ENCODE data around the gene C12orf54.
"Not testable (repeated sequence)": the region's sequence is repeated elsewhere in the genome, so short reads cannot be mapped to it uniquely, and the experiment has no call there.

C12orf54 gene

GRCh38 chr12:48482198-48482597 lies at the start of gene C12orf54:
Gene C12orf54, plus strand, starts transcription at chr12:48482498. Its CDS starts 799 bp downstream, at chr12:48483297.
- Histone ChIP-seq H3K27ac (ENCODE audit: low read length) (no peak within 1 kb of the TSS), H3K36me3 (ENCODE audit: control insufficient read depth in 2 of 2, insufficient read depth in 2 of 2, low read length in 2 of 2) (no peaks in the 10 kb centered on the region), H3K9ac (ENCODE audit: low read length in 2 of 2) (no peak within 1 kb of the TSS), H3K4me1 (ENCODE audit: control insufficient read depth, insufficient read depth, low read length) (no peaks in the 10 kb centered on the region), H3K9me3 (ENCODE audit: control insufficient read depth in 2 of 2, low read length in 2 of 2) (peaks cover 0 to 2% of the 10 kb centered on the region in 2 donors), H3K27me3 (ENCODE audit: control insufficient read depth in 1 of 2, insufficient read depth in 2 of 2, low read length in 2 of 2) (no peaks in the 10 kb centered on the region), H3K4me3 (ENCODE audit: low read length in 2 of 2) (no peak within 1 kb of the TSS)

GRCh38 chr12:48434016-48434415 lies 48.3 kb upstream of the C12orf54 start:
- H3K9me3 ChIP-seq (ENCODE audit: control insufficient read depth in 2 of 2, low read length in 2 of 2); H3K27me3 ChIP-seq (ENCODE audit: control insufficient read depth in 1 of 2, insufficient read depth in 2 of 2, low read length in 2 of 2); H3K4me3 ChIP-seq (ENCODE audit: low read length in 2 of 2): not testable (repeated sequence)

GRCh38 chr12:48441069-48441468 lies 41.2 kb upstream of the C12orf54 start:
- no peak overlapping the region for H3K9ac ChIP-seq (ENCODE audit: low read length in 2 of 2)
- no peaks in the 10 kb centered on the region for H3K4me1 ChIP-seq (ENCODE audit: control insufficient read depth, insufficient read depth, low read length)
- H3K4me3 ChIP-seq (ENCODE audit: low read length in 2 of 2), result no peak overlapping the region
- H3K27me3 ChIP-seq (ENCODE audit: control insufficient read depth in 1 of 2, insufficient read depth in 2 of 2, low read length in 2 of 2), result no peaks in the 10 kb centered on the region
- no peaks in the 10 kb centered on the region for H3K9me3 ChIP-seq (ENCODE audit: control insufficient read depth in 2 of 2, low read length in 2 of 2)
- H3K27ac ChIP-seq (ENCODE audit: low read length), result no peak overlapping the region
- H3K36me3 ChIP-seq (ENCODE audit: control insufficient read depth in 2 of 2, insufficient read depth in 2 of 2, low read length in 2 of 2), result no peaks in the 10 kb centered on the region

More at GRCh38 chr12:48434016-48434415, 48.3 kb upstream of the C12orf54 start:
- H3K4me1 ChIP-seq (ENCODE audit: control insufficient read depth, insufficient read depth, low read length); H3K27ac ChIP-seq (ENCODE audit: low read length); H3K9ac ChIP-seq (ENCODE audit: low read length in 2 of 2); H3K36me3 ChIP-seq (ENCODE audit: control insufficient read depth in 2 of 2, insufficient read depth in 2 of 2, low read length in 2 of 2): not testable (repeated sequence)

- Histone ChIP-seq H3K9ac (ENCODE audit: low read length in 2 of 2) (no peak overlapping the region), H3K27ac (ENCODE audit: low read length) (no peak overlapping the region)
Observed at GRCh38 chr12:48442179-48442847, 40.0 kb upstream of the C12orf54 start.

GRCh38 chr12:48445538-48445937 lies 36.8 kb upstream of the C12orf54 start:
- no peaks in the 10 kb centered on the region for H3K36me3 ChIP-seq (ENCODE audit: control insufficient read depth in 2 of 2, insufficient read depth in 2 of 2, low read length in 2 of 2)
- no peak overlapping the region for H3K27ac ChIP-seq (ENCODE audit: low read length)
- peaks cover 0 to 3% of the 10 kb centered on the region in 2 donors for H3K9me3 ChIP-seq (ENCODE audit: control insufficient read depth in 2 of 2, low read length in 2 of 2)
- H3K9ac ChIP-seq (ENCODE audit: low read length in 2 of 2), result no peak overlapping the region
- no peak overlapping the region for H3K4me3 ChIP-seq (ENCODE audit: low read length in 2 of 2)
- H3K27me3 ChIP-seq (ENCODE audit: control insufficient read depth in 1 of 2, insufficient read depth in 2 of 2, low read length in 2 of 2), result no peaks in the 10 kb centered on the region
- H3K4me1 ChIP-seq (ENCODE audit: control insufficient read depth, insufficient read depth, low read length), result no peaks in the 10 kb centered on the region

More at GRCh38 chr12:48442179-48442847, 40.0 kb upstream of the C12orf54 start:
- Histone ChIP-seq H3K4me1 (ENCODE audit: control insufficient read depth, insufficient read depth, low read length) (no peaks in the 10 kb centered on the region), H3K9me3 (ENCODE audit: control insufficient read depth in 2 of 2, low read length in 2 of 2) (no peaks in the 10 kb centered on the region), H3K27me3 (ENCODE audit: control insufficient read depth in 1 of 2, insufficient read depth in 2 of 2, low read length in 2 of 2) (no peaks in the 10 kb centered on the region), H3K4me3 (ENCODE audit: low read length in 2 of 2) (no peak overlapping the region), H3K36me3 (ENCODE audit: control insufficient read depth in 2 of 2, insufficient read depth in 2 of 2, low read length in 2 of 2) (no peaks in the 10 kb centered on the region)

GRCh38 chr12:48446161-48446776 lies 36.0 kb upstream of the C12orf54 start:
- H3K27me3 ChIP-seq (ENCODE audit: control insufficient read depth in 1 of 2, insufficient read depth in 2 of 2, low read length in 2 of 2), result no peaks in the 10 kb centered on the region
- peaks cover 0 to 3% of the 10 kb centered on the region in 2 donors for H3K9me3 ChIP-seq (ENCODE audit: control insufficient read depth in 2 of 2, low read length in 2 of 2)
- H3K4me1 ChIP-seq (ENCODE audit: control insufficient read depth, insufficient read depth, low read length), result no peaks in the 10 kb centered on the region
- H3K27ac ChIP-seq (ENCODE audit: low read length), result no peak overlapping the region
- H3K9ac ChIP-seq (ENCODE audit: low read length in 2 of 2), result no peak overlapping the region
- no peaks in the 10 kb centered on the region for H3K36me3 ChIP-seq (ENCODE audit: control insufficient read depth in 2 of 2, insufficient read depth in 2 of 2, low read length in 2 of 2)
- no peak overlapping the region for H3K4me3 ChIP-seq (ENCODE audit: low read length in 2 of 2)

- Histone ChIP-seq H3K9me3 (ENCODE audit: control insufficient read depth in 2 of 2, low read length in 2 of 2) (peaks cover 0 to 3% of the 10 kb centered on the region in 2 donors), H3K36me3 (ENCODE audit: control insufficient read depth in 2 of 2, insufficient read depth in 2 of 2, low read length in 2 of 2) (no peaks in the 10 kb centered on the region), H3K27ac (ENCODE audit: low read length) (no peak overlapping the region), H3K27me3 (ENCODE audit: control insufficient read depth in 1 of 2, insufficient read depth in 2 of 2, low read length in 2 of 2) (no peaks in the 10 kb centered on the region), H3K9ac (ENCODE audit: low read length in 2 of 2) (no peak overlapping the region), H3K4me1 (ENCODE audit: control insufficient read depth, insufficient read depth, low read length) (no peaks in the 10 kb centered on the region), H3K4me3 (ENCODE audit: low read length in 2 of 2) (no peak overlapping the region)
Observed at GRCh38 chr12:48447755-48448154, 34.5 kb upstream of the C12orf54 start.

GRCh38 chr12:48451372-48451771 lies 30.9 kb upstream of the C12orf54 start:
- Histone ChIP-seq H3K27ac (ENCODE audit: low read length) (no peak overlapping the region), H3K4me3 (ENCODE audit: low read length in 2 of 2) (no peak overlapping the region)

GRCh38 chr12:48452961-48453360 lies 29.3 kb upstream of the C12orf54 start:
- H3K9me3 ChIP-seq (ENCODE audit: control insufficient read depth in 2 of 2, low read length in 2 of 2); H3K27me3 ChIP-seq (ENCODE audit: control insufficient read depth in 1 of 2, insufficient read depth in 2 of 2, low read length in 2 of 2); H3K4me3 ChIP-seq (ENCODE audit: low read length in 2 of 2); H3K36me3 ChIP-seq (ENCODE audit: control insufficient read depth in 2 of 2, insufficient read depth in 2 of 2, low read length in 2 of 2); H3K27ac ChIP-seq (ENCODE audit: low read length); H3K9ac ChIP-seq (ENCODE audit: low read length in 2 of 2); H3K4me1 ChIP-seq (ENCODE audit: control insufficient read depth, insufficient read depth, low read length): not testable (repeated sequence)

More at GRCh38 chr12:48451372-48451771, 30.9 kb upstream of the C12orf54 start:
- Histone ChIP-seq H3K9me3 (ENCODE audit: control insufficient read depth in 2 of 2, low read length in 2 of 2) (peaks cover 0 to 3% of the 10 kb centered on the region in 2 donors), H3K9ac (ENCODE audit: low read length in 2 of 2) (no peak overlapping the region), H3K4me1 (ENCODE audit: control insufficient read depth, insufficient read depth, low read length) (no peaks in the 10 kb centered on the region), H3K36me3 (ENCODE audit: control insufficient read depth in 2 of 2, insufficient read depth in 2 of 2, low read length in 2 of 2) (no peaks in the 10 kb centered on the region), H3K27me3 (ENCODE audit: control insufficient read depth in 1 of 2, insufficient read depth in 2 of 2, low read length in 2 of 2) (no peaks in the 10 kb centered on the region)

- Histone ChIP-seq H3K9ac (ENCODE audit: low read length in 2 of 2) (no peak overlapping the region), H3K4me1 (ENCODE audit: control insufficient read depth, insufficient read depth, low read length) (no peaks in the 10 kb centered on the region), H3K4me3 (ENCODE audit: low read length in 2 of 2) (no peak overlapping the region), H3K27me3 (ENCODE audit: control insufficient read depth in 1 of 2, insufficient read depth in 2 of 2, low read length in 2 of 2) (no peaks in the 10 kb centered on the region), H3K27ac (ENCODE audit: low read length) (no peak overlapping the region), H3K36me3 (ENCODE audit: control insufficient read depth in 2 of 2, insufficient read depth in 2 of 2, low read length in 2 of 2) (no peaks in the 10 kb centered on the region), H3K9me3 (ENCODE audit: control insufficient read depth in 2 of 2, low read length in 2 of 2) (peaks cover 0 to 3% of the 10 kb centered on the region in 2 donors)
Observed at GRCh38 chr12:48454667-48455066, 27.6 kb upstream of the C12orf54 start.

GRCh38 chr12:48455116-48455515 lies 27.2 kb upstream of the C12orf54 start:
- no peaks in the 10 kb centered on the region for H3K4me1 ChIP-seq (ENCODE audit: control insufficient read depth, insufficient read depth, low read length)
- H3K4me3 ChIP-seq (ENCODE audit: low read length in 2 of 2), result no peak overlapping the region
- no peaks in the 10 kb centered on the region for H3K36me3 ChIP-seq (ENCODE audit: control insufficient read depth in 2 of 2, insufficient read depth in 2 of 2, low read length in 2 of 2)
- H3K27ac ChIP-seq (ENCODE audit: low read length), result no peak overlapping the region
- no peaks in the 10 kb centered on the region for H3K27me3 ChIP-seq (ENCODE audit: control insufficient read depth in 1 of 2, insufficient read depth in 2 of 2, low read length in 2 of 2)
- no peaks in the 10 kb centered on the region for H3K9me3 ChIP-seq (ENCODE audit: control insufficient read depth in 2 of 2, low read length in 2 of 2)
- no peak overlapping the region for H3K9ac ChIP-seq (ENCODE audit: low read length in 2 of 2)
